Measurements from ENCODE around the gene RAPGEF2. TPM values are rescaled to one million over a fixed set of nuclear protein-coding genes. Genes with fewer than 3 reads are reported as not detected.

Gene RAPGEF2
- total and polyA plus RNA-seq, 10 donors: 4.4 to 115 (median 91.0) TPM

DNA sequence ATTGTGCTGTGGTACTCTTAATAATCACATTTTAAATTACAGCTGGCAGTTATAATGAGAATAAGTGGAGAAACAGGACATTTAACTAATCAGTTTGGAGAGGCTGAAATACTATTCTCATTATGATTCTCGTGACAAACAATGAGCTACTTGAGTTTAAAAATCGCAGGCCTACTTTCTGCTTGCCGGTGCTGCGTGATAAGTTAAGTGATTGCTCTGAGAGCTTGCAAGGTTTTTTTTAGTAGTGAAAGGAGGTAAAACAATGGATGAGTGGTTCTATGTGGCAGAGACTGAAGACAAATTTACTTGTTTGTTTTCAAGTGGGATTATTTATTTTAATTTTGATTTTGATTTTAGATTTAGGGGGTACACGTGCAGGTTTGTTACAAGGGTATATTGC lies 114.0 kb downstream of the RAPGEF2 start:
- intact Hi-C loops (cut with DNase I; ENCODE audit: low total_unique reads): no loop called here
- H3K36me3 ChIP-seq: peaks cover 0 to 5% (median 0%) of the 10 kb centered on the region in 6 donors
- peaks cover 0 to 7% (median 0%) of the 10 kb centered on the region in 6 donors for H3K4me1 ChIP-seq
- H3K27me3 ChIP-seq (replicated peaks in 1 of 7): no peaks in the 10 kb centered on the region
- H3K27ac ChIP-seq: no peak overlapping the region
- no peaks in the 10 kb centered on the region for H3K9me3 ChIP-seq
- 72 to 93% (median 85%) methylated on average over 5 of the region's 5 CpGs for WGBS, 5 donors
- no peak overlapping the region for H3K4me3 ChIP-seq
- TF ChIP-seq CTCF (IDR thresholded peaks at IDR 0.05 in 8 of 11, conservative IDR thresholded peaks at IDR 0.05 in 3 of 11) (no peak), POLR2A (IDR thresholded peaks at IDR 0.05) (no peak), POLR2AphosphoS5 (IDR thresholded peaks at IDR 0.05) (no peak)
- DNase-seq: no peak

GRCh38 chr4:159219862-159220261 lies 117.0 kb downstream of the RAPGEF2 start:
- TF ChIP-seq POLR2AphosphoS5 (IDR thresholded peaks at IDR 0.05) (no peak), CTCF (IDR thresholded peaks at IDR 0.05 in 8 of 11, conservative IDR thresholded peaks at IDR 0.05 in 3 of 11) (no peak), POLR2A (IDR thresholded peaks at IDR 0.05) (no peak)
- Histone ChIP-seq H3K36me3 (no peaks in the 10 kb centered on the region), H3K4me3 (no peak overlapping the region), H3K9me3 (no peaks in the 10 kb centered on the region), H3K4me1 (peaks cover 0 to 7% (median 0%) of the 10 kb centered on the region in 6 donors), H3K27me3 (replicated peaks in 1 of 7) (no peaks in the 10 kb centered on the region), H3K27ac (no peak overlapping the region)
- no peak for DNase-seq
- intact Hi-C loops (cut with DNase I; ENCODE audit: low total_unique reads): no loop called here
- WGBS, 5 donors: 95 to 100% (median 98%) methylated on average over 1 of the region's 1 CpG

DNA sequence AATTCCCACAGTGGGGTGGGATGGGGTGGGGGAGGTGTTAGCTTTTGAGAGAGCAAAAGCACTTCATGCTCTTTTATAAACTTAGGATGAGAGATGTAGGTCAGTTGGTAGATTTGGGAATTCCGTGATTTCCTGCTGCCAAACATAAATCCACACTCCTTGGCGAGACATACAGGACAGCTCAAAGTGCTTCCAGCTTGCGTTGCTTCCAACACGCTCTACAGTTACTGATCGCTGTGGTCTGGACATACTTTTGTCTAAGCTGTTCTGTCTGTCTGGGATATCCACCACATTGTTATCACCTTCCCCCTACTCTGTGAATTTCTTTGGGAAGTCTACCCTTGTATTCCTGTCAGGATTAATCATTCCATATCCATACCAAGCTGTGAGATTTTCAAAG lies 117.5 kb downstream of the RAPGEF2 start:
- DNase-seq: no peak
- no peaks in the 10 kb centered on the region for H3K36me3 ChIP-seq
- intact Hi-C loops (cut with DNase I; ENCODE audit: low total_unique reads): no loop called here
- WGBS, 5 donors: 80 to 93% (median 87%) methylated on average over 5 of the region's 5 CpGs
- peaks cover 0 to 7% (median 0%) of the 10 kb centered on the region in 6 donors for H3K4me1 ChIP-seq
- no peaks in the 10 kb centered on the region for H3K9me3 ChIP-seq
- no peak overlapping the region for H3K4me3 ChIP-seq
- no peak for TF ChIP-seq POLR2A (IDR thresholded peaks at IDR 0.05)
- no peak for TF ChIP-seq CTCF (IDR thresholded peaks at IDR 0.05 in 8 of 11, conservative IDR thresholded peaks at IDR 0.05 in 3 of 11)
- TF ChIP-seq POLR2AphosphoS5 (IDR thresholded peaks at IDR 0.05): no peak
- no peak overlapping the region for H3K27ac ChIP-seq
- no peaks in the 10 kb centered on the region for H3K27me3 ChIP-seq (replicated peaks in 1 of 7)

- intact Hi-C loops (cut with DNase I; ENCODE audit: low total_unique reads): no loop called here
- 85 to 93% (median 89%) methylated on average over 3 of the region's 3 CpGs for WGBS, 5 donors
- H3K36me3 ChIP-seq: no peaks in the 10 kb centered on the region
- DNase-seq: no peak
- H3K9me3 ChIP-seq: no peaks in the 10 kb centered on the region
- peaks cover 0 to 7% (median 0%) of the 10 kb centered on the region in 6 donors for H3K4me1 ChIP-seq
- no peak overlapping the region for H3K27ac ChIP-seq
- H3K4me3 ChIP-seq: no peak overlapping the region
- TF ChIP-seq POLR2AphosphoS5 (IDR thresholded peaks at IDR 0.05): no peak
- TF ChIP-seq POLR2A (IDR thresholded peaks at IDR 0.05): no peak
- no peak for TF ChIP-seq CTCF (IDR thresholded peaks at IDR 0.05 in 8 of 11, conservative IDR thresholded peaks at IDR 0.05 in 3 of 11)
- H3K27me3 ChIP-seq (replicated peaks in 1 of 7): no peaks in the 10 kb centered on the region
Measured at GRCh38 chr4:159221280-159221679, 118.4 kb downstream of the RAPGEF2 start.

All from spleen (tissue), 11 donors.